Measurements from ENCODE around the gene MDFI. TPM values are rescaled to one million over a fixed set of nuclear protein-coding genes. Genes with fewer than 3 reads are reported as not detected.

The MDFI gene
- total RNA-seq, 1 experiment from 2014 or later = 86.2 TPM

- Mint-ChIP-seq H3K4me3 (no peak overlapping the region), H3K4me1 (peaks cover 37% of the 10 kb centered on the region), H3K9me3 (no peaks in the 10 kb centered on the region), H3K36me3 (no peaks in the 10 kb centered on the region), H3K27ac (no peak overlapping the region), H3K27me3 (ENCODE audit: low read depth) (peaks cover 9% of the 10 kb centered on the region)
- TF ChIP-seq IRF2 (CRISPR knock-in tag; IDR thresholded peaks at IDR 0.05; ENCODE audit: borderline replicate concordance, low read depth) = no peak
- no peak for TF ChIP-seq ARID4B (CRISPR knock-in tag; IDR thresholded peaks at IDR 0.05; ENCODE audit: borderline replicate concordance)
- TF ChIP-seq FOXJ3 (CRISPR knock-in tag; IDR thresholded peaks at IDR 0.05; ENCODE audit: borderline replicate concordance) = no peak
- no peak for TF ChIP-seq ZNF671 (CRISPR knock-in tag; IDR thresholded peaks at IDR 0.05)
- CTCF ChIA-PET = interaction anchor here (1.2 to 6.6 kb wide), 6 partner anchors 13 to 314 kb away, joined by 3 to 152 read pairs (median 18); no protein-coding TSS in a partner anchor
- no peak for ATAC-seq
- POLR2A ChIA-PET = no interaction called here
- peak; percentile 8 for DNase-seq (ENCODE audit: low spot score)
Observed at GRCh38 chr6:41685641-41686380, 47.5 kb downstream of the MDFI start.

DNA sequence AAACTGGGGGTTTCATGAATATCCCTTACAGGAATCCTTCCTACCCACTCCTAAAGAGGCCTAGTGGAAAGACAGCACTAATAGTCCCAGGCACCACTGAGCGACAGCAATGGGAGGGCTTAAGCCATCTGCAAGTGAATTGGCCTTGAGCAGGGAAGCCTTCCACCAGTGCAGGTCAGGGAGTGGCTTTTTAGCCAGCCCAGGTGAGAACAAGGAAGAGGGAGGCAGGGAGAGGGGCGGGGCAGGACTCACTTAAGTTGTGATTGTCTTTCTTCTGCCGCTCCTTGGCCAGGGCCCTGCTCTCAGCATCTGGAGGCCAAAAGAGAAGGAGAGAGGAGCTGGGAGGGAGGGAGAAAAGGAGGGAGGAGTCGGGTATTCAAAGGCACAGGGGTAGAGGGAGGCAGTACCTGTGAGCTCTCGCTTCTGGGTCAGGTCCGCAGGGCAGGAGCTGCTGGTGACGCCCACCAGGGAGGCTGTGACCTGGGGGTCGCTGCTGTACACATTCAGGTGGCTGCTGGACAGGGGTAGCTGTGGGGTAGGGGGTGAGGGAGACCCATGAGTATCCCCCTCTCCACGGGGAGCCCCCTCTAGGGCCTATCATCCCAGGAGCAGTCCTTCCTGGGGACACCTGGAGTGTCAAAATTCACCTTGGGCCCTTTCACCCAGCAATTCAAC, 49.4 kb downstream of the MDFI start:
- Mint-ChIP-seq H3K36me3 (no peaks in the 10 kb centered on the region), H3K4me1 (peaks cover 28% of the 10 kb centered on the region), H3K27ac (peak overlapping the region; percentile 55), H3K27me3 (ENCODE audit: low read depth) (peaks cover 9% of the 10 kb centered on the region), H3K4me3 (no peak overlapping the region), H3K9me3 (no peaks in the 10 kb centered on the region)
- ATAC-seq = peak; percentile 81
- POLR2A ChIA-PET = no interaction called here
- CTCF ChIA-PET = interaction anchor here (0.6 to 6.6 kb wide), 16 partner anchors 13 to 316 kb away, joined by 3 to 152 read pairs (median 6); partner anchors contain the start of genes BYSL and MED20
- peak; percentile 76 for DNase-seq (ENCODE audit: low spot score)
- TF ChIP-seq MLX (CRISPR knock-in tag; IDR thresholded peaks at IDR 0.05) (no peak), SOX15 (CRISPR knock-in tag; IDR thresholded peaks at IDR 0.05) (no peak), CREB1 (CRISPR knock-in tag; IDR thresholded peaks at IDR 0.05) (no peak), ELF4 (CRISPR knock-in tag; IDR thresholded peaks at IDR 0.05; ENCODE audit: low read depth) (no peak), GTF2I (CRISPR knock-in tag; conservative IDR thresholded peaks at IDR 0.05) (no peak), NFE2L1 (CRISPR knock-in tag; IDR thresholded peaks at IDR 0.05) (no peak), ZNF263 (CRISPR knock-in tag; IDR thresholded peaks at IDR 0.05; ENCODE audit: low read depth) (no peak), ATF1 (CRISPR knock-in tag; IDR thresholded peaks at IDR 0.05) (no peak), ZMAT4 (CRISPR knock-in tag; IDR thresholded peaks at IDR 0.05) (no peak), TEAD1 (CRISPR knock-in tag; IDR thresholded peaks at IDR 0.05) (no peak), NFATC4 (CRISPR knock-in tag; IDR thresholded peaks at IDR 0.05) (no peak), IRF2 (CRISPR knock-in tag; IDR thresholded peaks at IDR 0.05; ENCODE audit: borderline replicate concordance, low read depth) (no peak), CDX4 (CRISPR knock-in tag; IDR thresholded peaks at IDR 0.05; ENCODE audit: borderline replicate concordance) (no peak), SP1 (CRISPR knock-in tag; conservative IDR thresholded peaks at IDR 0.05) (no peak), OVOL2 (CRISPR knock-in tag; IDR thresholded peaks at IDR 0.05; ENCODE audit: borderline replicate concordance) (no peak)
- TF ChIP-seq, protein P1, sequence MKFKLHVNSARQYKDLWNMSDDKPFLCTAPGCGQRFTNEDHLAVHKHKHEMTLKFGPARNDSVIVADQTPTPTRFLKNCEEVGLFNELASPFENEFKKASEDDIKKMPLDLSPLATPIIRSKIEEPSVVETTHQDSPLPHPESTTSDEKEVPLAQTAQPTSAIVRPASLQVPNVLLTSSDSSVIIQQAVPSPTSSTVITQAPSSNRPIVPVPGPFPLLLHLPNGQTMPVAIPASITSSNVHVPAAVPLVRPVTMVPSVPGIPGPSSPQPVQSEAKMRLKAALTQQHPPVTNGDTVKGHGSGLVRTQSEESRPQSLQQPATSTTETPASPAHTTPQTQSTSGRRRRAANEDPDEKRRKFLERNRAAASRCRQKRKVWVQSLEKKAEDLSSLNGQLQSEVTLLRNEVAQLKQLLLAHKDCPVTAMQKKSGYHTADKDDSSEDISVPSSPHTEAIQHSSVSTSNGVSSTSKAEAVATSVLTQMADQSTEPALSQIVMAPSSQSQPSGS (CRISPR knock-in tag; IDR thresholded peaks at IDR 0.05; ENCODE audit: borderline replicate concordance, low read depth) = no peak
- TF ChIP-seq, protein P2, sequence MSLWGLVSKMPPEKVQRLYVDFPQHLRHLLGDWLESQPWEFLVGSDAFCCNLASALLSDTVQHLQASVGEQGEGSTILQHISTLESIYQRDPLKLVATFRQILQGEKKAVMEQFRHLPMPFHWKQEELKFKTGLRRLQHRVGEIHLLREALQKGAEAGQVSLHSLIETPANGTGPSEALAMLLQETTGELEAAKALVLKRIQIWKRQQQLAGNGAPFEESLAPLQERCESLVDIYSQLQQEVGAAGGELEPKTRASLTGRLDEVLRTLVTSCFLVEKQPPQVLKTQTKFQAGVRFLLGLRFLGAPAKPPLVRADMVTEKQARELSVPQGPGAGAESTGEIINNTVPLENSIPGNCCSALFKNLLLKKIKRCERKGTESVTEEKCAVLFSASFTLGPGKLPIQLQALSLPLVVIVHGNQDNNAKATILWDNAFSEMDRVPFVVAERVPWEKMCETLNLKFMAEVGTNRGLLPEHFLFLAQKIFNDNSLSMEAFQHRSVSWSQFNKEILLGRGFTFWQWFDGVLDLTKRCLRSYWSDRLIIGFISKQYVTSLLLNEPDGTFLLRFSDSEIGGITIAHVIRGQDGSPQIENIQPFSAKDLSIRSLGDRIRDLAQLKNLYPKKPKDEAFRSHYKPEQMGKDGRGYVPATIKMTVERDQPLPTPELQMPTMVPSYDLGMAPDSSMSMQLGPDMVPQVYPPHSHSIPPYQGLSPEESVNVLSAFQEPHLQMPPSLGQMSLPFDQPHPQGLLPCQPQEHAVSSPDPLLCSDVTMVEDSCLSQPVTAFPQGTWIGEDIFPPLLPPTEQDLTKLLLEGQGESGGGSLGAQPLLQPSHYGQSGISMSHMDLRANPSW (CRISPR knock-in tag; conservative IDR thresholded peaks at IDR 0.05; ENCODE audit: low read depth) = no peak
- TF ChIP-seq, protein P3, sequence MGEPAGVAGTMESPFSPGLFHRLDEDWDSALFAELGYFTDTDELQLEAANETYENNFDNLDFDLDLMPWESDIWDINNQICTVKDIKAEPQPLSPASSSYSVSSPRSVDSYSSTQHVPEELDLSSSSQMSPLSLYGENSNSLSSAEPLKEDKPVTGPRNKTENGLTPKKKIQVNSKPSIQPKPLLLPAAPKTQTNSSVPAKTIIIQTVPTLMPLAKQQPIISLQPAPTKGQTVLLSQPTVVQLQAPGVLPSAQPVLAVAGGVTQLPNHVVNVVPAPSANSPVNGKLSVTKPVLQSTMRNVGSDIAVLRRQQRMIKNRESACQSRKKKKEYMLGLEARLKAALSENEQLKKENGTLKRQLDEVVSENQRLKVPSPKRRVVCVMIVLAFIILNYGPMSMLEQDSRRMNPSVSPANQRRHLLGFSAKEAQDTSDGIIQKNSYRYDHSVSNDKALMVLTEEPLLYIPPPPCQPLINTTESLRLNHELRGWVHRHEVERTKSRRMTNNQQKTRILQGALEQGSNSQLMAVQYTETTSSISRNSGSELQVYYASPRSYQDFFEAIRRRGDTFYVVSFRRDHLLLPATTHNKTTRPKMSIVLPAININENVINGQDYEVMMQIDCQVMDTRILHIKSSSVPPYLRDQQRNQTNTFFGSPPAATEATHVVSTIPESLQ (CRISPR knock-in tag; IDR thresholded peaks at IDR 0.05) = no peak
